ENCODE results near the gene TCEAL8.
"Not testable (repeated sequence)": the region's sequence is repeated elsewhere in the genome, so short reads cannot be mapped to it uniquely, and the experiment has no call there.

Gene TCEAL8

GRCh38 chrX:103234869-103235268, 20.1 kb downstream of the TCEAL8 start:
- Histone ChIP-seq H3K4me3 (replicated peaks; ENCODE audit: low read depth, low read length) (no peak overlapping the region), H3K36me3 (ENCODE audit: control insufficient read depth, insufficient read depth, low read length) (no peaks in the 10 kb centered on the region), H3K27me3 (replicated peaks; ENCODE audit: control insufficient read depth, insufficient read depth, low read length) (no peaks in the 10 kb centered on the region)
- no peak for DNase-seq (ENCODE audit: extremely low read depth, insufficient read length)
- TF ChIP-seq, protein P1, sequence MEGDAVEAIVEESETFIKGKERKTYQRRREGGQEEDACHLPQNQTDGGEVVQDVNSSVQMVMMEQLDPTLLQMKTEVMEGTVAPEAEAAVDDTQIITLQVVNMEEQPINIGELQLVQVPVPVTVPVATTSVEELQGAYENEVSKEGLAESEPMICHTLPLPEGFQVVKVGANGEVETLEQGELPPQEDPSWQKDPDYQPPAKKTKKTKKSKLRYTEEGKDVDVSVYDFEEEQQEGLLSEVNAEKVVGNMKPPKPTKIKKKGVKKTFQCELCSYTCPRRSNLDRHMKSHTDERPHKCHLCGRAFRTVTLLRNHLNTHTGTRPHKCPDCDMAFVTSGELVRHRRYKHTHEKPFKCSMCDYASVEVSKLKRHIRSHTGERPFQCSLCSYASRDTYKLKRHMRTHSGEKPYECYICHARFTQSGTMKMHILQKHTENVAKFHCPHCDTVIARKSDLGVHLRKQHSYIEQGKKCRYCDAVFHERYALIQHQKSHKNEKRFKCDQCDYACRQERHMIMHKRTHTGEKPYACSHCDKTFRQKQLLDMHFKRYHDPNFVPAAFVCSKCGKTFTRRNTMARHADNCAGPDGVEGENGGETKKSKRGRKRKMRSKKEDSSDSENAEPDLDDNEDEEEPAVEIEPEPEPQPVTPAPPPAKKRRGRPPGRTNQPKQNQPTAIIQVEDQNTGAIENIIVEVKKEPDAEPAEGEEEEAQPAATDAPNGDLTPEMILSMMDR (IDR thresholded peaks at IDR 0.05; ENCODE audit: insufficient read depth, low read length, poor library complexity, severe bottlenecking), result no peak

DNA sequence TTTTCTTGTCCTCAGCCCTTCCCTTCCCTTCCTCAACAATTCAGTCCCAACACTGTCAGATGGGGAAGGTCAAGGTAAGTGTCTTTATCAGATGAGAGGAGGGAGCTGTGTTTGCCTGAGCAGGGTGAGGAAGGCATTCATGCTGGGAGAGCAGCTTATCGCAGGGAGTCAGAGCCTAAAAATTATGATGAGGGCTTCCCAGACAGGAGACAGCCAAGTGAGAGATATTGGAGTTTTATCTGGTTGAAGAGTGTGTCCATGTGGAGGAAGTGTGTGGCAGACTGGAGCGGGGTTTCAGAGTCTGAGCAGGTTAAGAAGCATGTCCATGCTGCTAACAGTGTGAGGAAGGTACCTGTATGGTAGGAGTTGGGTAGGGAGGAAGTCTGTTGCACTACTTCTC, 21.7 kb downstream of the TCEAL8 start:
- Histone ChIP-seq H3K36me3 (ENCODE audit: control insufficient read depth, insufficient read depth, low read length) (no peaks in the 10 kb centered on the region), H3K27me3 (replicated peaks; ENCODE audit: control insufficient read depth, insufficient read depth, low read length) (no peaks in the 10 kb centered on the region), H3K4me3 (replicated peaks; ENCODE audit: low read depth, low read length) (no peak overlapping the region)
- TF ChIP-seq, protein P1 (IDR thresholded peaks at IDR 0.05; ENCODE audit: insufficient read depth, low read length, poor library complexity, severe bottlenecking), result no peak
- no peak for DNase-seq (ENCODE audit: extremely low read depth, insufficient read length)

DNA sequence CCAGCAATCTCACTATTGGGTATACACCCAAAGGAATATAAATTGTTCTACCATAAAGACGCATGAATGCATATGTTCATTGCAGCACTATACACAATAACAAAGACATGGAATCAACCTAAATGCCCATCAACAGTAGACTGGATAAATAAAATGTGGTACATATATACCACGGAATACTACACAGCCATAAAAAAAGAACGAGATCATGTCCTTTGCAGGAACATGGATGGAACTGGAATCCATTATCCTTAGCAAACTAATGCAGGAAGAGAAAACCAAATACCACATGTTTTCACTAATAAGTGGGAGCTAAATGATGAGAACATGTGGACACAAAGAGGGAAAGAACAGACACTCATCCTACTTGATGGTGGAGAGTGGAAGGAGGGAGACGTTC, 29.0 kb downstream of the TCEAL8 start:
- H3K36me3 ChIP-seq (ENCODE audit: control insufficient read depth, insufficient read depth, low read length); DNase-seq (ENCODE audit: extremely low read depth, insufficient read length); H3K4me3 ChIP-seq (replicated peaks; ENCODE audit: low read depth, low read length); H3K27me3 ChIP-seq (replicated peaks; ENCODE audit: control insufficient read depth, insufficient read depth, low read length): not testable (repeated sequence)

DNA sequence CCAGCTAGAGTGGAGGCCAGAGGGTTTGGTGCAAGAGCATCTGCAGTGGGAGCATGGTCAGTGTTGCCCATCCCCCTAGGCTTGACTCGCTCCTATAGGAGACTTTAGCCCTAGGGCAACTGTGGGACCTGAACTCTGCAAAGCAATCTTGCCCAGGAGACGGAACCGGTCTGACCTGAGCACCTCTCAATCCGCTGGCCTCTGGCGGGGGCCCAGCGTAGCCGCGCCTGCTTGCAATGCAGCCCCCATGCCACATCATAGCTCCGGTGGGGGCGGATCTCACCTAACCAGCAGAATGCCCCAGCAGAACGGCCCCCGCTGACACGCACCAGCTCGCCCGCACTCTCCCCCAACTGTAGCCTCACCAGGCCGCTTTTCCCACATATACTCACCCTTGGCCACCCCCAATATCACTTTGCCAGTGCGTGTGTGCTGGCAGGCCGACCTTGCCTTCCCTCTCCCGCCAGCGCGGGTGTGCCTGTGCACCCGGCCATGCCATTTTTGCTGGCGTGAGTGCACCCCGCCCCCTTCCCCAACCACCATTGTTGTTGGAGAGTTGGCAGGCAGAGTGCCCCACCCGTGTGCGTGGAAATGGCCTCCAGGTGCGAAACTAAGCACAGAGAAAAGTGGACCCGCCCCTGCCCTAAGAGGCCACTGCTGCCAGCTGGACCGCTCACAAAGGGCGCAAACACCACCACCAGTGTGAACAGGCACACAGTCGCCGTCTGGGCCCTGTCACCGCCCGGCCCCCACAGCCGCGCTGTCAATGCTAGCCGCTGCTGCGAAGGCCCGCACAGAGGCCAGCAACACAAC, 34.2 kb downstream of the TCEAL8 start:
- no peak overlapping the region for H3K4me3 ChIP-seq (replicated peaks; ENCODE audit: low read depth, low read length)

DNA sequence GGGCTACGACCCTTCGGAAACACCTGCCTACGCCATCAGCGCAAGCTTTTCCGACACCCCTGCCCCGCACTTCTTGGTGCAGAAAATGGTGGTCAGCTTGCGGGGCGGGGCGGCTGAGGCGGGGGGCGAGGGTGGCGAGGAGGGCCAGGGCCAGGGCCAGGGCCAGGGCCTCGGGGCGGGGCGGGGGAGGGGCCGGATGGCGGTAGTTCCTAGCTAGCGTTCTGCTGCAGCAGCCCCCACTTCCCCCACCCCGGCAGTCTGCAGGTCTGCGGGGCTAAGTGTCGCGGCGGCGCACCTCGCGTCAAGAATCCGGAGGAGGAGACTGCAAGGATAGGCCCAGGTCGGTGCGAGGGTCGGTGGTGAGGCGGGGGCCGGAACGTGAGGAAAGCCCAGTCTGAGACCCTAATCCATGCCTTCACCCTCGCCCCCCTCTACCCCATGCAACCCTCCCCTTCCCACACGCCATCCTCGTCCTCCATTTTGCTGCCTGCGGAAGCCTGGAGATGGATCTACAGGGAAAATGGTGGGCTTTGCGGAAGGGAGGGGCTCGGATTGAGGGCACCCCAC, 39.4 kb downstream of the TCEAL8 start:
- no peak for DNase-seq (ENCODE audit: extremely low read depth, insufficient read length)
- Histone ChIP-seq H3K4me3 (replicated peaks; ENCODE audit: low read depth, low read length) (peak overlapping the region; percentile 24; the same call in 1 of the 2 replicates), H3K36me3 (ENCODE audit: control insufficient read depth, insufficient read depth, low read length) (no peaks in the 10 kb centered on the region), H3K27me3 (replicated peaks; ENCODE audit: control insufficient read depth, insufficient read depth, low read length) (no peaks in the 10 kb centered on the region)
- TF ChIP-seq, protein P1 (IDR thresholded peaks at IDR 0.05; ENCODE audit: insufficient read depth, low read length, poor library complexity, severe bottlenecking), result no peak

More for the DNA sequence above, 34.2 kb downstream of the TCEAL8 start:
- TF ChIP-seq, protein P1 (IDR thresholded peaks at IDR 0.05; ENCODE audit: insufficient read depth, low read length, poor library complexity, severe bottlenecking), result no peak
- Histone ChIP-seq H3K36me3 (ENCODE audit: control insufficient read depth, insufficient read depth, low read length) (no peaks in the 10 kb centered on the region), H3K27me3 (replicated peaks; ENCODE audit: control insufficient read depth, insufficient read depth, low read length) (no peaks in the 10 kb centered on the region)
- DNase-seq (ENCODE audit: extremely low read depth, insufficient read length), result no peak

DNA sequence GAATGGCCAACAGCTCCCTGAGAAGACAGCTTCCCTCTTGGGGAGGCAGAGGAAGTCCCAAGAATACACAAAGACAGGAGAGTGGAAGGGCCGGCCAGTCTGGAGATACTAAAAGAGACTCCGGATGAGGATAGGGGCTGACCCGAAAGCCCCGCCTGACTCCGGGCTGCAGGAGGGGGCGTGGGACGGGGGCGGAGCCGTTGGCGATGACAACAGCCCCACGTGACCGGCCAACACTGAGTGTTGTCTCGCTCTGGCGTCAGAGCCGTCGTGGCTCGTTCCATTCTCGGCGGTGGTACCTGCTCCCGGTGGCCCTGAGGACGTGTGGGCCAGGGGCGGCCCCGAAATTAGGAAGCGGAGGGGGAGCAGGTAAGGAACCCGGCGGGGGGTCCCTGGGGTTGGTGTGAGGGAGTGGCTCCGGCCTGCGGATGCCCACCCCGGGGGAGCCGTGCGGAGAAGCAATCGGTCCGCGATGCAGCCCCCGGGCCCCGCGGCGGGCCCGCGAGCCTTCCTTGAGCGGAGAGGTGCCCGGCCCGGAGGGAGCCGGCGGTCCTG, 40.0 kb downstream of the TCEAL8 start, which contains the start of gene BEX4:
Gene BEX4, plus strand, starts transcription at position 239 of the 555 bp plus-strand sequence. CDS start 1,046 bp downstream, outside the sequence.
- Histone ChIP-seq H3K4me3 (replicated peaks; ENCODE audit: low read depth, low read length) (peak within 1 kb of the TSS; percentile 24), H3K27me3 (replicated peaks; ENCODE audit: control insufficient read depth, insufficient read depth, low read length) (no peaks in the 10 kb centered on the region), H3K36me3 (ENCODE audit: control insufficient read depth, insufficient read depth, low read length) (no peaks in the 10 kb centered on the region)
- peak; percentile 26 for DNase-seq (ENCODE audit: extremely low read depth, insufficient read length)
- TF ChIP-seq, protein P1 (IDR thresholded peaks at IDR 0.05; ENCODE audit: insufficient read depth, low read length, poor library complexity, severe bottlenecking), result no peak
